Transverse colon (tissue), 4 donors: ENCODE results near the gene SERTAD1.
"Not testable (repeated sequence)": the region's sequence is repeated elsewhere in the genome, so short reads cannot be mapped to it uniquely, and the experiment has no call there.

ENCODE experiments used
- CTCF ChIP-seq, 5 experiments: fragments of 200-600 bp in 3 of 5; fragments of 450-650 bp in 2 of 5; sonication (generic) in 3 of 5; IDR thresholded peaks; 1 replicate in 2 of 5; 2 replicates in 3 of 5; pipeline ENCODE4 v1.5.1; 2016 to 2017; ENCODE audit warnings: antibody characterized with exemption in 5 of 5, inconsistent platforms in 3 of 5, mild to moderate bottlenecking in 2 of 5, moderate library complexity in 1 of 5
- EP300 ChIP-seq: sonication (generic); formaldehyde crosslinking; IDR thresholded peaks from one replicate; pipeline ENCODE4 v1.6.1; 2017; ENCODE audit warnings: antibody characterized with exemption, low read depth
- POLR2A ChIP-seq: fragments of 450-650 bp; IDR thresholded peaks from one replicate; pipeline ENCODE4 v1.6.1; 2016; ENCODE audit warnings: antibody characterized with exemption, mild to moderate bottlenecking, moderate library complexity
- POLR2AphosphoS5 ChIP-seq, 3 donors: sonication (generic); formaldehyde crosslinking; IDR thresholded peaks; one replicate each; pipeline ENCODE4 v1.6.1; 2016; ENCODE audit warnings: antibody characterized with exemption in 3 of 3

- TF ChIP-seq CTCF (IDR thresholded peaks at IDR 0.05); POLR2A; POLR2AphosphoS5 (IDR thresholded peaks at IDR 0.05); EP300: not testable (repeated sequence)
Observed at GRCh38 chr19:40463587-40464037, 37.8 kb upstream of the SERTAD1 start.
